HepG2 (cell line): ENCODE data around the gene OASL. TPM values are rescaled to one million over a fixed set of nuclear protein-coding genes. Genes with fewer than 3 reads are reported as not detected.

ENCODE experiments used
- ATAC-seq: fragments of 200-7000 bp; cut with Tn5 transposase; 3 replicates; pipeline ENCODE4 v1.9.1; 2020; ENCODE audit warnings: mild to moderate bottlenecking, moderate library complexity
- BruUV-seq: library from RNA; stranded (reverse); fragments of 400-500 nt; replicated peaks from 2 replicates; lab custom pipeline; 2021; lab: Mats Ljungman, UMichigan
- CTCF ChIA-PET: fragments of 300-600 bp; formaldehyde crosslinking; extraction: SDS; loops from one replicate; lab custom pipeline; 2021; ENCODE audit warnings: low total read pairs, inconsistent platforms, low intra/inter-chr PET ratio; lab: Yijun Ruan, JAX
- POLR2A ChIA-PET: fragments of 350-600 bp; sonication (Branson Sonifier 250); formaldehyde crosslinking; loops from one replicate; lab custom pipeline; 2020; ENCODE audit warnings: antibody characterized with exemption, inconsistent platforms; lab: Yijun Ruan, JAX
- DNase-seq: peaks from one replicate; pipeline ENCODE4 v3.0.0-alpha.2; 2015; ENCODE audit warnings: low spot score
- FAIRE-seq: peaks from 3 replicates; lab custom pipeline; 2011; peaks lifted over from hg19 to GRCh38; lab: Jason Lieb, UNC
- H2AFZ ChIP-seq: one replicate; pipeline ENCODE4 v1.6.1; 2011; ENCODE audit warnings: low read length, inconsistent platforms
- H3K27ac ChIP-seq: fragments of 300-600 bp; 3 replicates; pipeline ENCODE4 v1.8.0; 2011; ENCODE audit warnings: mixed run types, mild to moderate bottlenecking, mixed read lengths, low read length, inconsistent platforms; ENCODE audit not compliant: insufficient read depth; ENCODE audit errors: extremely low read length
- H3K27me3 ChIP-seq, 2 experiments: fragments of 200-600 bp in 1 of 2; 2 replicates in 1 of 2; 3 replicates in 1 of 2; pipeline versions ENCODE4 v1.6.0 to v1.8.0; 2011; ENCODE audit warnings: low read length in 2 of 2, mild to moderate bottlenecking in 2 of 2, moderate library complexity in 2 of 2, inconsistent platforms in 1 of 2; ENCODE audit not compliant: insufficient read depth in 2 of 2, control insufficient read depth in 1 of 2
- H3K36me3 ChIP-seq, 2 experiments: fragments of 200-600 bp in 1 of 2; replicated peaks in 1 of 2; 2 replicates in 1 of 2; 3 replicates in 1 of 2; pipeline versions ENCODE4 v1.5.1 to v1.8.0; 2011; ENCODE audit warnings: low read length in 2 of 2, inconsistent platforms in 1 of 2; ENCODE audit not compliant: insufficient read depth in 2 of 2, control insufficient read depth in 1 of 2
- H3K4me1 ChIP-seq: 2 replicates; pipeline ENCODE4 v1.5.1; 2012; ENCODE audit warnings: low read length, inconsistent platforms; ENCODE audit not compliant: insufficient read depth
- H3K4me2 ChIP-seq: 2 replicates; pipeline ENCODE4 v1.6.0; 2011; ENCODE audit warnings: low read depth, low read length, inconsistent platforms
- H3K4me3 ChIP-seq, 3 experiments: fragments of 200-600 bp in 1 of 3; sonication (generic), shearing (Covaris generic) in 1 of 3; replicated peaks in 1 of 3; 2 replicates each; pipeline ENCODE4 v1.5.1; 2011 to 2016; ENCODE audit warnings: low read length in 3 of 3, inconsistent platforms in 2 of 3, low read depth in 2 of 3, mild to moderate bottlenecking in 2 of 3, control low read depth in 1 of 3, mixed read lengths in 1 of 3; ENCODE audit not compliant: insufficient read depth in 1 of 3
- H3K79me2 ChIP-seq: one replicate; pipeline ENCODE4 v1.6.1; 2011; ENCODE audit warnings: low read length, inconsistent platforms; ENCODE audit not compliant: insufficient read depth
- H3K9ac ChIP-seq: 2 replicates; pipeline ENCODE4 v1.6.0; 2011; ENCODE audit warnings: mild to moderate bottlenecking, low read depth, low read length, inconsistent platforms; ENCODE audit not compliant: insufficient read depth
- H3K9me3 ChIP-seq: 2 replicates; pipeline ENCODE4 v1.5.1; 2012; ENCODE audit warnings: mild to moderate bottlenecking, low read length
- H4K20me1 ChIP-seq: 2 replicates; pipeline ENCODE4 v1.6.0; 2011; ENCODE audit warnings: inconsistent platforms, mild to moderate bottlenecking, low read length, moderate library complexity; ENCODE audit not compliant: insufficient read depth
- ARID5B ChIP-seq: IDR thresholded peaks from 2 replicates; pipeline ENCODE4 v1.4.0; 2020; ENCODE audit warnings: mild to moderate bottlenecking, missing genetic modification reagents
- FOXM1 ChIP-seq: sonication (generic); formaldehyde crosslinking; IDR thresholded peaks from 2 replicates; pipeline ENCODE4 v1.5.0; 2020; ENCODE audit warnings: missing genetic modification reagents
- IRF2 ChIP-seq: IDR thresholded peaks from 2 replicates; pipeline ENCODE4 v1.6.1; 2018; ENCODE audit warnings: missing genetic modification reagents, missing compliant biosample characterization
- KDM1A ChIP-seq: IDR thresholded peaks from 2 replicates; pipeline ENCODE4 v1.6.1; 2016; ENCODE audit warnings: missing compliant biosample characterization
- NONO ChIP-seq, 2 experiments: fragments of 450-650 bp in 1 of 2; sonication (generic) in 1 of 2; formaldehyde crosslinking in 1 of 2; IDR thresholded peaks in 1 of 2; conservative IDR thresholded peaks in 1 of 2; 2 replicates each; pipeline versions ENCODE4 v1.6.1 to v1.8.0; 2017 to 2022; ENCODE audit warnings: mild to moderate bottlenecking in 1 of 2, missing genetic modification reagents in 1 of 2, moderate library complexity in 1 of 2
- POLR2A ChIP-seq, 2 experiments: IDR thresholded peaks; 2 replicates each; pipeline ENCODE4 v1.6.1; 2011; ENCODE audit warnings: low read depth in 2 of 2, low read length in 2 of 2, mild to moderate bottlenecking in 1 of 2, moderate library complexity in 1 of 2; ENCODE audit not compliant: insufficient read depth in 1 of 2
- RAD21 ChIP-seq: fragments of 450-650 bp; formaldehyde crosslinking; IDR thresholded peaks from 2 replicates; pipeline ENCODE4 v1.5.0; 2020; ENCODE audit warnings: mild to moderate bottlenecking
- SOX6 ChIP-seq, 2 experiments: fragments of 450-650 bp in 1 of 2; sonication (generic) in 1 of 2; formaldehyde crosslinking in 1 of 2; IDR thresholded peaks; 2 replicates each; pipeline versions ENCODE4 v1.4.0 to v1.6.1; 2017 to 2020; ENCODE audit warnings: antibody characterized with exemption in 1 of 2, mild to moderate bottlenecking in 1 of 2, missing genetic modification reagents in 1 of 2
- STAG1 ChIP-seq: sonication (generic); formaldehyde crosslinking; IDR thresholded peaks from 2 replicates; pipeline ENCODE4 v1.4.0; 2020; ENCODE audit warnings: missing genetic modification reagents
- ZFP36 ChIP-seq: fragments of 150-350 bp; IDR thresholded peaks from 2 replicates; pipeline ENCODE4 v1.6.1; 2018; ENCODE audit warnings: borderline replicate concordance, low read length, low read depth; ENCODE audit not compliant: partially characterized antibody
- ZFP82 ChIP-seq: sonication (generic); formaldehyde crosslinking; IDR thresholded peaks from 2 replicates; pipeline ENCODE4 v1.5.1; 2020; ENCODE audit warnings: mild to moderate bottlenecking, missing genetic modification reagents, borderline replicate concordance
- ZGPAT ChIP-seq: IDR thresholded peaks from 2 replicates; pipeline ENCODE4 v1.6.1; 2016; ENCODE audit warnings: mild to moderate bottlenecking
- ZNF160 ChIP-seq: sonication (generic); formaldehyde crosslinking; IDR thresholded peaks from 2 replicates; pipeline ENCODE4 v1.8.0; 2022; ENCODE audit warnings: mild to moderate bottlenecking, inconsistent platforms, missing genetic modification reagents
- ZNF282 ChIP-seq: fragments of 450-650 bp; IDR thresholded peaks from 2 replicates; pipeline ENCODE4 v1.6.1; 2018; ENCODE audit not compliant: partially characterized antibody
- ZNF367 ChIP-seq: sonication (generic); formaldehyde crosslinking; IDR thresholded peaks from 2 replicates; pipeline ENCODE4 v1.4.0; 2020; ENCODE audit warnings: missing genetic modification reagents, borderline replicate concordance
- ZNF513 ChIP-seq: sonication (generic); formaldehyde crosslinking; conservative IDR thresholded peaks from 2 replicates; pipeline ENCODE4 v1.5.0; 2020; ENCODE audit warnings: missing genetic modification reagents
- ZNF629 ChIP-seq: sonication (generic); formaldehyde crosslinking; conservative IDR thresholded peaks from 2 replicates; pipeline ENCODE4 v1.5.0; 2020; ENCODE audit warnings: missing genetic modification reagents
- ZNF768 ChIP-seq: sonication (generic); formaldehyde crosslinking; IDR thresholded peaks from 2 replicates; pipeline ENCODE4 v1.4.0; 2020; ENCODE audit warnings: missing genetic modification reagents
- WGBS: methylation state at CpG from one replicate; pipeline ENCODE4 v1.1.6; 2017; ENCODE audit warnings: low lambda C conversion rate; 5-methylcytosine and 5-hydroxymethylcytosine counted together
- in situ Hi-C: cut with HindIII; loops from 2 replicates; pipeline ENCODE4 v1.10.0; 2017; ENCODE audit warnings: low pct_unique_long_range_greater_than_20kb; ENCODE audit not compliant: extremely low pct_ligation_motif_present
- intact Hi-C: fragments of 100-400 bp; cut with micrococcal nuclease; formaldehyde crosslinking; loops from one replicate; pipeline ENCODE4 v1.10.0; 2022; ENCODE audit not compliant: unreplicated experiment
- polyA plus RNA-seq, 8 experiments: library from polyadenylated mRNA; depleted of rRNA in 3 of 8; stranded (reverse) in 7 of 8; unstranded in 1 of 8; fragments of >200 nt; fragmentation: Illumina TruSeq in 4 of 8; extraction: Trizol in 4 of 8; gene quantifications; 2 replicates each; pipeline versions ENCODE4 v1.2.1 to v1.2.3, GENCODE V29; 2011 to 2016; ENCODE audit warnings: low read depth in 4 of 8, missing spikeins in 1 of 8, mixed read lengths in 1 of 8; ENCODE audit not compliant: insufficient read depth in 1 of 8
- total RNA-seq, 5 experiments: library from RNA; depleted of rRNA; stranded (reverse); fragments of >200 nt; fragmentation: Illumina TruSeq; extraction: Trizol; gene quantifications; 2 replicates each; pipeline ENCODE4 v1.2.3, GENCODE V29; 2016; ENCODE audit warnings: low read depth in 1 of 5

Gene OASL
- total and polyA plus RNA-seq, 2 of the 13 experiments (the other 11 are each of a cell fraction or from before 2014, with no cell fraction given) = 0.11 to 0.22 TPM

- intact Hi-C loops (loop anchor here (1.0 kb wide), 1 partner anchor 105 kb away; no protein-coding TSS in a partner anchor), in situ Hi-C loops (no loop called here)
- peak; percentile 37 for FAIRE-seq
- Histone ChIP-seq H2AFZ (no peak overlapping the region), H3K4me2 (no peak overlapping the region), H3K9ac (no peak overlapping the region), H3K9me3 (no peaks in the 10 kb centered on the region), H3K79me2 (no peaks in the 10 kb centered on the region), H3K36me3 (peaks cover 23 to 74% of the 10 kb centered on the region in 2 experiments), H3K4me3 (no peak overlapping the region), H3K4me1 (peaks cover 16% of the 10 kb centered on the region; the same call in 1 of the 2 replicates), H3K27me3 (no peaks in the 10 kb centered on the region), H3K27ac (no peak overlapping the region), H4K20me1 (0 out of 2 replicates have a peak, but pooled peaks cover 3% of the 10 kb centered on the region)
- no TSS peak for BruUV-seq
- ChIA-PET POLR2A (interaction anchor here (0.7 to 6.7 kb wide), 4 partner anchors 21 to 34 kb away, joined by 3 to 114 read pairs (median 7); partner anchors contain the start of gene HNF1A), CTCF (interaction anchor here (1.0 to 1.2 kb wide), 2 partner anchors 90 to 105 kb away, joined by 3 to 5 read pairs; no protein-coding TSS in a partner anchor)
- ATAC-seq = peak; percentile 44
- peak; percentile 59 for DNase-seq
- WGBS = 74% methylated on average over 8 of the region's 9 CpGs
- no peak for TF ChIP-seq FOXM1 (CRISPR knock-in tag)
- TF ChIP-seq STAG1 (CRISPR knock-in tag) = peak; percentile 81
- peak in 1 of 2 experiments; percentile 32; a peak in 1 of 4 replicates for TF ChIP-seq POLR2A (IDR thresholded peaks at IDR 0.05; ENCODE audit: insufficient read depth in 1 of 2, low read depth in 2 of 2, low read length in 2 of 2)
- TF ChIP-seq ZNF367 = no peak
- TF ChIP-seq SOX6 (IDR thresholded peaks at IDR 0.05) = no peak
- TF ChIP-seq SOX6 (CRISPR knock-in tag; IDR thresholded peaks at IDR 0.05) = peak; percentile 23; the same call in 1 of the 2 replicates
- no peak for TF ChIP-seq ZFP36
- TF ChIP-seq RAD21 = peak; percentile 80
- TF ChIP-seq ZNF629 = peak; percentile 90
- no peak for TF ChIP-seq NONO (IDR thresholded peaks at IDR 0.05)
- TF ChIP-seq NONO (CRISPR knock-in tag; conservative IDR thresholded peaks at IDR 0.05) = peak; percentile 42; the same call in 1 of the 2 replicates
- TF ChIP-seq KDM1A (CRISPR knock-in tag) = 0 out of 2 replicates have a peak, but pooled peaks have one; percentile 8
- peak; percentile 30; the same call in 1 of the 2 replicates for TF ChIP-seq ZNF768 (CRISPR knock-in tag)
- TF ChIP-seq ARID5B (CRISPR knock-in tag) = no peak
- no peak for TF ChIP-seq ZNF513 (CRISPR knock-in tag)
- TF ChIP-seq IRF2 (CRISPR knock-in tag) = no peak
- no peak for TF ChIP-seq ZNF160
- TF ChIP-seq ZFP82 (CRISPR knock-in tag) = no peak
- TF ChIP-seq ZNF282 = no peak
- TF ChIP-seq ZGPAT (CRISPR knock-in tag) = no peak
Observed at GRCh38 chr12:121005346-121005815, 33.7 kb downstream of the OASL start.
